Endothelial cell of umbilical vein (primary cell): ENCODE results near the gene MPL. TPM values are rescaled to one million over a fixed set of nuclear protein-coding genes. Genes with fewer than 3 reads are reported as not detected.

Source experiments
- BruUV-seq: library from RNA; stranded (reverse); fragments of 400-500 nt; replicated peaks from 2 replicates; lab custom pipeline; 2021; lab: Mats Ljungman, UMichigan
- CTCF ChIA-PET: fragments of 300-600, 350-600 bp; sonication (Branson Sonifier 250); formaldehyde crosslinking; loops from one replicate; lab custom pipeline; 2021; ENCODE audit warnings: antibody characterized with exemption, inconsistent platforms; lab: Charles Lee
- POLR2A ChIA-PET: fragments of 300-600, 350-600 bp; sonication (Branson Sonifier 250); formaldehyde crosslinking; loops from one replicate; lab custom pipeline; 2021; ENCODE audit warnings: antibody characterized with exemption, inconsistent platforms; lab: Charles Lee
- DNase-seq: peaks from one replicate; pipeline ENCODE4 v3.0.0-alpha.2; 2011; ENCODE audit warnings: low read depth, low spot score
- FAIRE-seq: peaks from 2 replicates; lab custom pipeline; 2011; peaks lifted over from hg19 to GRCh38; lab: Jason Lieb, UNC
- H2AFZ ChIP-seq: 2 replicates; pipeline ENCODE4 v1.6.0; 2012; ENCODE audit warnings: low read depth, low read length, control low read depth, inconsistent platforms
- H3K27ac ChIP-seq: 2 replicates; pipeline ENCODE4 v1.5.1; 2011; ENCODE audit warnings: low read depth, mild to moderate bottlenecking, control low read depth, low read length, moderate library complexity; ENCODE audit not compliant: insufficient read depth
- H3K27me3 ChIP-seq, 2 experiments: 2 replicates each; pipeline versions ENCODE4 v1.6.0 to v1.6.1; 2011; ENCODE audit warnings: low read length in 2 of 2, mixed read lengths in 1 of 2; ENCODE audit not compliant: control insufficient read depth in 2 of 2, insufficient read depth in 2 of 2
- H3K36me3 ChIP-seq, 2 experiments: 2 replicates in 1 of 2; 3 replicates in 1 of 2; pipeline ENCODE4 v1.5.1; 2011; ENCODE audit warnings: low read length in 2 of 2, mild to moderate bottlenecking in 1 of 2, moderate library complexity in 1 of 2; ENCODE audit not compliant: control insufficient read depth in 2 of 2, insufficient read depth in 2 of 2; ENCODE audit errors: extremely low read depth in 1 of 2
- H3K4me1 ChIP-seq: 3 replicates; pipeline ENCODE4 v1.5.1; 2011; ENCODE audit warnings: mild to moderate bottlenecking, low read length; ENCODE audit not compliant: control insufficient read depth, insufficient read depth; ENCODE audit errors: extremely low read depth
- H3K4me2 ChIP-seq: 2 replicates; pipeline ENCODE4 v1.6.1; 2011; ENCODE audit warnings: low read length, control low read depth, mixed read lengths; ENCODE audit not compliant: insufficient read depth
- H3K4me3 ChIP-seq, 3 experiments: fragments of 200-600 bp in 1 of 3; sonication (generic), shearing (Covaris generic) in 1 of 3; replicated peaks in 1 of 3; 2 replicates each; pipeline ENCODE4 v1.5.1; 2011 to 2016; ENCODE audit warnings: control low read depth in 3 of 3, low read length in 3 of 3, mild to moderate bottlenecking in 2 of 3, inconsistent platforms in 1 of 3, low read depth in 1 of 3, moderate library complexity in 1 of 3; ENCODE audit not compliant: insufficient read depth in 1 of 3
- H3K79me2 ChIP-seq: 2 replicates; pipeline ENCODE4 v1.6.0; 2012; ENCODE audit warnings: low read length, inconsistent platforms; ENCODE audit not compliant: control insufficient read depth, insufficient read depth
- H3K9ac ChIP-seq: replicated peaks from 2 replicates; pipeline ENCODE3; 2011; ENCODE audit warnings: low read length, control low read depth; ENCODE audit not compliant: insufficient read depth; ENCODE audit errors: extremely low read depth
- H3K9me1 ChIP-seq: replicated peaks from 3 replicates; pipeline ENCODE4 v1.6.0; 2011; ENCODE audit warnings: mild to moderate bottlenecking, low read length; ENCODE audit not compliant: control insufficient read depth, insufficient read depth; ENCODE audit errors: extremely low read depth
- H3K9me3 ChIP-seq: replicated peaks from 2 replicates; pipeline ENCODE4 v1.5.1; 2012; ENCODE audit warnings: low read length, inconsistent platforms; ENCODE audit not compliant: control insufficient read depth, insufficient read depth
- H4K20me1 ChIP-seq: replicated peaks from 2 replicates; pipeline ENCODE3; 2011; ENCODE audit warnings: mild to moderate bottlenecking, low read length; ENCODE audit not compliant: control insufficient read depth, insufficient read depth; ENCODE audit errors: extremely low read depth
- EZH2 ChIP-seq: IDR thresholded peaks from 2 replicates; pipeline ENCODE4 v1.6.1; 2012; ENCODE audit warnings: borderline replicate concordance, low read depth, mild to moderate bottlenecking, moderate library complexity, low read length, inconsistent platforms; ENCODE audit not compliant: severe bottlenecking
- FOS ChIP-seq: IDR thresholded peaks from 2 replicates; pipeline ENCODE4 v1.6.1; 2011; ENCODE audit warnings: mild to moderate bottlenecking, low read length, moderate library complexity, borderline replicate concordance; ENCODE audit not compliant: insufficient read depth
- GATA2 ChIP-seq: IDR thresholded peaks from 2 replicates; pipeline ENCODE4 v1.7.0; 2011; ENCODE audit warnings: low read depth, mild to moderate bottlenecking, moderate library complexity, mixed read lengths, low read length; ENCODE audit not compliant: insufficient read length, insufficient read depth
- JUN ChIP-seq: IDR thresholded peaks from 2 replicates; pipeline ENCODE4 v1.6.1; 2011; ENCODE audit warnings: borderline replicate concordance, low read depth; ENCODE audit not compliant: insufficient read length, insufficient read depth
- MYC ChIP-seq: IDR thresholded peaks from one replicate; pipeline ENCODE4 v1.6.1; 2011; ENCODE audit warnings: mild to moderate bottlenecking, low read depth, low read length
- POLR2A ChIP-seq: IDR thresholded peaks from 2 replicates; pipeline ENCODE4 v1.6.1; 2012; ENCODE audit warnings: low read depth, mild to moderate bottlenecking, control low read depth, low read length
- POLR2AphosphoS5 ChIP-seq: IDR thresholded peaks from 2 replicates; pipeline ENCODE4 v1.6.1; 2012; ENCODE audit warnings: low read depth, mild to moderate bottlenecking, control low read depth, low read length, moderate library complexity; ENCODE audit not compliant: insufficient read depth
- dilution Hi-C: fragments of 300-500 bp; cut with MboI; formaldehyde crosslinking; loops from one replicate; pipeline ENCODE4 v1.15.0; 2019; ENCODE audit warnings: low sequenced_read_pairs; ENCODE audit not compliant: extremely low pct_ligation_motif_present
- intact Hi-C: fragments of 100-400 bp; cut with micrococcal nuclease; formaldehyde crosslinking; loops from one replicate; pipeline ENCODE4 v1.10.0; 2022
- polyA plus RNA-seq, 4 experiments: library from polyadenylated mRNA; depleted of rRNA in 3 of 4; stranded (reverse) in 3 of 4; unstranded in 1 of 4; fragments of >200 nt; gene quantifications; 2 replicates each; pipeline versions ENCODE4 v1.2.1 to v1.2.3, GENCODE V29; 2011 to 2012; ENCODE audit warnings: missing spikeins in 1 of 4
- total RNA-seq: library from RNA; stranded (reverse); gene quantifications from 2 replicates; pipeline ENCODE4 v1.2.3, GENCODE V29; 2021
- TF ChIP-seq, protein P1 (sequence below), 2 donors: IDR thresholded peaks; 1 replicate in 1 of 2; 2 replicates in 1 of 2; pipeline ENCODE4 v1.5.1; 2011; ENCODE audit warnings: low read length in 2 of 2, mild to moderate bottlenecking in 2 of 2, moderate library complexity in 2 of 2, control low read depth in 1 of 2, inconsistent platforms in 1 of 2, low read depth in 1 of 2; ENCODE audit not compliant: insufficient read depth in 1 of 2; ENCODE audit errors: extremely low read depth in 1 of 2
- TF ChIP-seq, protein P2 (sequence below): IDR thresholded peaks from 2 replicates; pipeline ENCODE4 v1.6.1; 2011; ENCODE audit not compliant: insufficient read depth, insufficient read length

MPL gene
- total and polyA plus RNA-seq, 2 donors (not counting 3 experiments of a cell fraction or from before 2014, with no cell fraction given): 0.14 to 0.24 TPM

DNA sequence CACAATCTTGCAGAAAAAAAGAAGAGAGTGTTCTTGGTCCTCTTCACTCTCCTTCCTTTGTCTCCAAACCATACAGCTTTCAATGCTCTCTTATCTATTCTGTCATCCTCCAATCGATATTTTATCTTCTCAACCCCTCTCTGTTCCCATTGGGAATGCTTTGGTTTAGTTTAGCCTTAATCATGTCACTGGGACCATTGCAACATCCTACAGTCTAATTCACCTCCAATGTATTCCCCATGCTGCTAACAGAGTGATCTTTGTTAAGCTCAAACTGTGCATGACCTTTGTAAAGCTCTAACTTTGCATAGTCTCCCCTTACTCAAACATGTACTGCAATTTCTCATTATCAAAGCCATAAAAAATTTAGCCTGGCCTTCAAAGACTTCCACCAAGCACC, 2.9 kb downstream of the MPL start:
- H3K9ac ChIP-seq: no peak overlapping the region
- POLR2A ChIA-PET: no interaction called here

More for the DNA sequence above, 2.9 kb downstream of the MPL start:
- no TSS peak for BruUV-seq
- Histone ChIP-seq H3K27me3 (peaks cover 0 to 2% of the 10 kb centered on the region in 2 experiments), H2AFZ (no peak overlapping the region), H3K4me2 (no peak overlapping the region), H4K20me1 (no peaks in the 10 kb centered on the region), H3K4me3 (no peak overlapping the region), H3K27ac (no peak overlapping the region), H3K9me1 (no peaks in the 10 kb centered on the region), H3K79me2 (no peaks in the 10 kb centered on the region), H3K36me3 (no peaks in the 10 kb centered on the region), H3K4me1 (no peaks in the 10 kb centered on the region), H3K9me3 (no peaks in the 10 kb centered on the region)
- FAIRE-seq: no peak
- DNase-seq: no peak
- dilution Hi-C loops: no loop called here
- intact Hi-C loops: no loop called here
- CTCF ChIA-PET: interaction anchor here (0.9 to 1.5 kb wide), 3 partner anchors 10 to 74 kb away, joined by 3 to 5 read pairs (median 4); no protein-coding TSS in a partner anchor
- TF ChIP-seq, protein P1, sequence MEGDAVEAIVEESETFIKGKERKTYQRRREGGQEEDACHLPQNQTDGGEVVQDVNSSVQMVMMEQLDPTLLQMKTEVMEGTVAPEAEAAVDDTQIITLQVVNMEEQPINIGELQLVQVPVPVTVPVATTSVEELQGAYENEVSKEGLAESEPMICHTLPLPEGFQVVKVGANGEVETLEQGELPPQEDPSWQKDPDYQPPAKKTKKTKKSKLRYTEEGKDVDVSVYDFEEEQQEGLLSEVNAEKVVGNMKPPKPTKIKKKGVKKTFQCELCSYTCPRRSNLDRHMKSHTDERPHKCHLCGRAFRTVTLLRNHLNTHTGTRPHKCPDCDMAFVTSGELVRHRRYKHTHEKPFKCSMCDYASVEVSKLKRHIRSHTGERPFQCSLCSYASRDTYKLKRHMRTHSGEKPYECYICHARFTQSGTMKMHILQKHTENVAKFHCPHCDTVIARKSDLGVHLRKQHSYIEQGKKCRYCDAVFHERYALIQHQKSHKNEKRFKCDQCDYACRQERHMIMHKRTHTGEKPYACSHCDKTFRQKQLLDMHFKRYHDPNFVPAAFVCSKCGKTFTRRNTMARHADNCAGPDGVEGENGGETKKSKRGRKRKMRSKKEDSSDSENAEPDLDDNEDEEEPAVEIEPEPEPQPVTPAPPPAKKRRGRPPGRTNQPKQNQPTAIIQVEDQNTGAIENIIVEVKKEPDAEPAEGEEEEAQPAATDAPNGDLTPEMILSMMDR (IDR thresholded peaks at IDR 0.05; ENCODE audit: extremely low read depth in 1 of 2, insufficient read depth in 1 of 2, low read depth in 1 of 2, low read length in 2 of 2): no peak
- TF ChIP-seq, protein P2, sequence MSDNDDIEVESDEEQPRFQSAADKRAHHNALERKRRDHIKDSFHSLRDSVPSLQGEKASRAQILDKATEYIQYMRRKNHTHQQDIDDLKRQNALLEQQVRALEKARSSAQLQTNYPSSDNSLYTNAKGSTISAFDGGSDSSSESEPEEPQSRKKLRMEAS: no peak
- TF ChIP-seq FOS (no peak), POLR2A (no peak), JUN (no peak), GATA2 (no peak), EZH2 (no peak), MYC (no peak), POLR2AphosphoS5 (no peak)
